ENCODE measurements around the gene CSF3R.
"Not testable (repeated sequence)": the region's sequence is repeated elsewhere in the genome, so short reads cannot be mapped to it uniquely, and the experiment has no call there.

Gene CSF3R

GRCh38 chr1:36511804-36512798, 29.4 kb upstream of the CSF3R start:
- no peaks in the 10 kb centered on the region for H3K36me3 ChIP-seq (replicated peaks)
- in situ Hi-C loops (cut with HindIII; ENCODE audit: low pct_ligation_motif_present, low sequenced_read_pairs): no loop called here
- no peaks in the 10 kb centered on the region for H3K27me3 ChIP-seq (replicated peaks)
- DNase-seq: no peak
- no peak overlapping the region for H3K4me3 ChIP-seq (ENCODE audit: low read depth, low read length)
- TF ChIP-seq CTCF (IDR thresholded peaks at IDR 0.05; ENCODE audit: low read depth, low read length, missing control alignments): no peak
- no peak overlapping the region for H3K27ac ChIP-seq

- in situ Hi-C loops (cut with HindIII; ENCODE audit: low pct_ligation_motif_present, low sequenced_read_pairs); H3K27me3 ChIP-seq (replicated peaks): not testable (repeated sequence)
These were observed 28.5 kb upstream of the CSF3R start for GRCh38 chr1:36511220-36511619.

GRCh38 chr1:36510418-36510817, 27.7 kb upstream of the CSF3R start:
- Histone ChIP-seq H3K36me3 (replicated peaks) (no peaks in the 10 kb centered on the region), H3K27me3 (replicated peaks) (no peaks in the 10 kb centered on the region), H3K4me3 (ENCODE audit: low read depth, low read length) (no peak overlapping the region), H3K27ac (no peak overlapping the region)
- TF ChIP-seq CTCF (IDR thresholded peaks at IDR 0.05; ENCODE audit: low read depth, low read length, missing control alignments): no peak
- no peak for DNase-seq
- in situ Hi-C loops (cut with HindIII; ENCODE audit: low pct_ligation_motif_present, low sequenced_read_pairs): no loop called here

More at GRCh38 chr1:36511220-36511619, 28.5 kb upstream of the CSF3R start:
- H3K4me3 ChIP-seq (ENCODE audit: low read depth, low read length); DNase-seq; H3K36me3 ChIP-seq (replicated peaks); H3K27ac ChIP-seq: not testable (repeated sequence)

GRCh38 chr1:36508257-36508656, 25.5 kb upstream of the CSF3R start:
- no peaks in the 10 kb centered on the region for H3K36me3 ChIP-seq (replicated peaks)
- no peak for DNase-seq
- in situ Hi-C loops (cut with HindIII; ENCODE audit: low pct_ligation_motif_present, low sequenced_read_pairs): no loop called here
- TF ChIP-seq CTCF (IDR thresholded peaks at IDR 0.05; ENCODE audit: low read depth, low read length, missing control alignments): no peak
- H3K4me3 ChIP-seq (ENCODE audit: low read depth, low read length): no peak overlapping the region
- H3K27ac ChIP-seq: no peak overlapping the region
- peaks cover 4% of the 10 kb centered on the region for H3K27me3 ChIP-seq (replicated peaks)

- no peaks in the 10 kb centered on the region for H3K36me3 ChIP-seq (replicated peaks)
- H3K27me3 ChIP-seq (replicated peaks): peaks cover 4% of the 10 kb centered on the region
- in situ Hi-C loops (cut with HindIII; ENCODE audit: low pct_ligation_motif_present, low sequenced_read_pairs): no loop called here
- H3K4me3 ChIP-seq (ENCODE audit: low read depth, low read length): no peak overlapping the region
- no peak overlapping the region for H3K27ac ChIP-seq
- no peak for TF ChIP-seq CTCF (IDR thresholded peaks at IDR 0.05; ENCODE audit: low read depth, low read length, missing control alignments)
- DNase-seq: no peak
These were observed 23.7 kb upstream of the CSF3R start for GRCh38 chr1:36506276-36506920.

GRCh38 chr1:36503733-36504132, 21.0 kb upstream of the CSF3R start:
- DNase-seq: no peak
- no peak for TF ChIP-seq CTCF (IDR thresholded peaks at IDR 0.05; ENCODE audit: low read depth, low read length, missing control alignments)
- in situ Hi-C loops (cut with HindIII; ENCODE audit: low pct_ligation_motif_present, low sequenced_read_pairs): no loop called here
- Histone ChIP-seq H3K27ac (no peak overlapping the region), H3K36me3 (replicated peaks) (no peaks in the 10 kb centered on the region), H3K27me3 (replicated peaks) (peaks cover 4% of the 10 kb centered on the region), H3K4me3 (ENCODE audit: low read depth, low read length) (no peak overlapping the region)
